Hematopoietic multipotent progenitor cell treated with erythropoietin and hydrocortisone succinate and interleukin-3 and kit ligand, for 6 days (in vitro differentiated cells): ENCODE measurements around the gene CYBRD1.
"Not testable (repeated sequence)": the region's sequence is repeated elsewhere in the genome, so short reads cannot be mapped to it uniquely, and the experiment has no call there.

Experiments used
- DNase-seq: peaks from one replicate; pipeline ENCODE4 v3.0.0-alpha.2; 2015

CYBRD1 gene

GRCh38 chr2:171516793-171517192 is 5.5 kb upstream of the CYBRD1 start:
- no peak for DNase-seq

DNA sequence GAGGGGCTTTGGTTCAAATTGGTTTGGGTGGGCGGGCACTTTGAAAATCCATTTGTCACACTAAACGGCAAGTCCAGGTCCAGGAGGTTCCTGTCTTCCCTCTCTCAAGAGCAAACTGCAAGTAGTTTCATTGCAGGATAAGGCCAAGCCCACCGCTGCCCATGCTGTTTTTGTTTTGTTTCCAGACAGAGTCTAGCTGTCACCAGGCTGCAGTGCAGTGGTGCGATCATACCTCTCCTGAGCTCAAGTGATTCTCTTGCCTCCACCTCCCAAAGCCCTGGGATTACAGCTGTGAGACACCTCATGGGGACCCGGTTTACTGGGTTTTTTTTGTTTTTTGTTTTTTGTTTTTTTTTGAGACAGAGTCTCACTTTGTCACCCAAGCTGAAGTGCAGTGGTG is 1.8 kb upstream of the CYBRD1 start:
- no peak for DNase-seq

DNA sequence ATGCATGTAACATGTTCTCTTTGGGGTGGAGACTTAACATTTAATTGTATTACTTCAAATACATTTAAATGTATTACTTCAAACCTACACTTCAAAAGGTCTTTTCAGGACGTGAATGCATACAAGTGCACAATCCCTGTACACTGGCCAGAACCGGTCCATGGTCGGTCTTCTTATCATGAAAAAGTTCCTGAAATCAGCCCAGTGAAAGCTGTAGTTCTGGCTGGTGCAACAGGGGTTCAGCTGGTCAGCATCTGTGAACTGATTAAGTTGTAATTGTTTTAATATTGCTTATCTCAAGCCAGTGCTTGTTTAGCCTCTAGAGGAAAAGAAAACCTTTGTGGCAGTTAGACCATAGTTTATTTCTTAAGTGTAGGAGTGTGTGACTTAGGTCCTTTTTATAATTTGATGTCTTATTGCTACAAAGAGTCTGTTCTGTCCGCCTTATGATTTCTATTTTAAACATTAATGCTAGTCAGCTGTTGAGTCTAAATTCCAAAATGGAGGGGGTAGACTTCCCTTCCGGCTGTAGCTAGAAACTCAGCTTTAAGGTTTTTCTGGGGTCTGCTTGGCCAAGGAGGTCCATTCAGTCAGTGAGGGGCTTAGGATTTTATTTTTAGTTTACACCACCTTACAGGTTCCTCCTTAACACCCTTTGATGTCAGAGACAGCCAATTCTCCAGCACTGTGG is 768 bp upstream of the CYBRD1 start:
- DNase-seq: peak; percentile 79

- peak; percentile 58 for DNase-seq
These were observed 464 bp downstream of the CYBRD1 start for GRCh38 chr2:171522788-171523087.

DNA sequence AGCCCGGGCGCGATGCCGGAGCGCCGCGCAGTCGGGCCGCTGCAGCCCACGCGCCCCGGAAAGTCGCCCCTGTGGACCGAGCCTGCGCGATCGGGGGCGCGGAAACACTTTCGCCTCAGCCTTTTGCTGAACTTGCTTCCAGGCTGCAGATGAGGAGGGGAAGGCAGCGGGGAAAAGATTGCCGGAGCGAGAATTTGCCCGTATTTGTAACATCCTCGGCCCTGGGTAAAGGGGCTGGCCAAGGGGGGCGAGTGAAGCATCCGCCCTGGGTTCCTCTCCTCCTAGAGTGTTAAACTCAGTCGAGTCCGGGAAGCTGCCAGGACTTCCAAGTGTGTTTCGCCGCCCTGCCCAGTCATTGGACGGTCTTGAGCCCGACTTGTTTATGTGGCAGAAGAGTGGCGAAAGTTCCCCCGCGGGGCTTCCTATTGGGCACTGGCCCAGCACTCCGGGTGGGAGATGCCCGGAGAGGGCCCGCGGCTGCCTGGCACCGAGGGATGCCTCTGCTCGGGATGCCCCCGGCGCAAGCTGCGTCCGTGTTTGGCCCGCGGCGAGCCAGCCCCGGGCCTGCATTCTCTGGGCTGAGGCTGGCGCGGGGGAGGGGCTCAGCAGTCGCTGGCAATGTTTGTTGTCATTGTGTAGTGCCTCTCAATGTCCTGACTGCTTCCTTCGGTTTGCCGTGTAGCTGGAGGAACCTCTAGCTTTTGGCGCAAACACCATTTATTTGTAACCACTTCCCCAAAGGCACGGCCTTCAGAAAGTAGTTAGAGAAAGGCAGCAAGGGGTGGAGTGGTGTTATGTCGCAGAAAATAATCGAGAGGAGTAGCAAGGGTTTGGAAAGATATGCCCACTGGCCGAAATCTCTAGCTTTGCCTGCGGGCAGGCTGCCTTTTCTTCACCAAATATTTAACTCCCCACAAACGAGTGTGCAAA is 1.1 kb downstream of the CYBRD1 start:
- DNase-seq: peak; percentile 84

- DNase-seq: peak; percentile 39
These were observed 1.7 kb downstream of the CYBRD1 start for GRCh38 chr2:171524018-171524401.

- DNase-seq: peak; percentile 70
These were observed 7.6 kb downstream of the CYBRD1 start for GRCh38 chr2:171529914-171530313.

GRCh38 chr2:171530378-171530777 is 8.1 kb downstream of the CYBRD1 start:
- DNase-seq: no peak

GRCh38 chr2:171530859-171531258 is 8.6 kb downstream of the CYBRD1 start:
- not testable (repeated sequence) for DNase-seq

GRCh38 chr2:171531291-171531690 is 9.0 kb downstream of the CYBRD1 start:
- DNase-seq: no peak

GRCh38 chr2:171531836-171532450 is 9.7 kb downstream of the CYBRD1 start:
- no peak for DNase-seq

DNA sequence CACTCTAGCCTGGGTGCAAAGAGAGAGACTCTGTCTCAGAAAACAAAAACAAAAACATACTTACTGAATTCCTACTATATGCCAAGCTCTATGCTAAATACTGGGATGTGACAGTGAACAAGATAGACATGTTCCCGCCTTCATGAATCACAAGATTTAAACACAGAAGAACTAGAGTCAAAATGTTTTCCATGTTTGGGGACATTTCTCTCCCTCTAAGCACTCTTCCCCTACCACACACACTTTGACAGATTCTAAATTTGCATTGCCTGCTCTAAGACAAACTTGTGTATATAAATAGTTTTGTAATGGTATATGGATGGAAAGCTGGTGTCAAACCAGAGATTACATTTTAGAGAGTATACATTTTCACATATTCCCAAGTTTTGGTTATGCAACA is 11.1 kb downstream of the CYBRD1 start:
- DNase-seq: no peak

- not testable (repeated sequence) for DNase-seq
These were observed 13.3 kb downstream of the CYBRD1 start for GRCh38 chr2:171535528-171535927.

DNA sequence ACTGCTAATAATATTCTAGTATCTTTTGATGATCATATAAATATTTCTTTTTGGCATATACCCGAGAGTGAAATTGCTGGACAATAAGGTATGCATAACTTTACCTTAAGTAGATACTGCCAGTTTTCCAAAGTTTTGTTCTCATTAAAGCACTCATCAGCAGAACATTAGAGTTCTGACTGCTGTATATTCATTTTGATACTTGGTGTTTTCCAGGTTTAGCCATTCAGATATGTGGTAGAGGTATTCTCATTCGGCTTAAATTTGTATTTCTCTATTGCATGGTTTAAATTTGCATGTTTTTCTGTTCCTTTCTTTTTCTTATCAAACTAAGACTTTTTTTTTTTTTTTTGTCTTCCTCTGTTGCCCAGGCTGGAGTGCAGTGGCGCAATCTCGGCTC is 18.2 kb downstream of the CYBRD1 start:
- no peak for DNase-seq

DNA sequence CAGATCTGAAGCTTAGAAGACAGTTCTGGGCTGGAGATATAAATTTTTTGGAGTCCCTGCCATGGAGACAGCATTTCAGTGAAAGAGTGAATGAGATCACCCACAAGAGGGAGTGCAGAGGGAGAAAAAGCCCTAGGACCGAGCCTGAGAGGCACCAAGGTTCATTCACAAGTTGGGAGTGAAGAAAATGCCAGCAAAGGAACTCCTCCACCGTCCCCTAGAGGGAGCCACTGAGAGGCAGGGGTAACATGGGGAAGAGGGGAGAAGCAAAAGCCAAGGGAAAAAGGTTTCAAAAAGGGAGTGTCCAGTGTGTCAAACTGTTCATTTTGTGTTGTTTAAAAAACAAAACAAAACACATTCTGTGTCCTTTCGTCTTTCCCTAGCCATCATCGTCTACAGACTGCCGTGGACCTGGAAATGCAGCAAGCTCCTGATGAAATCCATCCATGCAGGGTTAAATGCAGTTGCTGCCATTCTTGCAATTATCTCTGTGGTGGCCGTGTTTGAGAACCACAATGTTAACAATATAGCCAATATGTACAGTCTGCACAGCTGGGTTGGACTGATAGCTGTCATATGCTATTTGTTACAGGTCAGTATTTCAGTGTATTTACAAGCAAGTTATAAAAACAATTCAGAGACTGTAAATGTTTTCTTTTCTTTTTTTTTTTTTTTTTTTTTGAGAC is 19.1 kb downstream of the CYBRD1 start:
- peak; percentile 73 for DNase-seq

DNA sequence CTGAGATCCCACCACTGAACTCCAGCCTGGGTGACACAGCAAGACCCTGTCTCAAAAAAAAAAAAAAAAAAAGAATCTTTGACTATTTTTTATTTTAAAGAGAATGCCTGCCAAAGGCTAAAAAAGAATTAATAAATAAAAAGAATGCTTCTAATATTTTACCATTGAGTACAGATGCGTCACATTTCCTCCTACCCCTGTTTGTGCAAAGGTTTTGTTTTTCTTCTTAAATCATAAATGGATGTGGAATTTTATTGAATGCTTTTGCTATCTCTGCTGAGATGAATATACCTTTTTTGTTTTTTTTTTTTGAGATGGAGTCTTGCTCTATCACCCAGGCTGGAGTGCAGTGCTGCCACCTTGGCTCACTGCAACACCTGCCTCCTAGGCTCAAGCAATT is 22.8 kb downstream of the CYBRD1 start:
- no peak for DNase-seq

DNA sequence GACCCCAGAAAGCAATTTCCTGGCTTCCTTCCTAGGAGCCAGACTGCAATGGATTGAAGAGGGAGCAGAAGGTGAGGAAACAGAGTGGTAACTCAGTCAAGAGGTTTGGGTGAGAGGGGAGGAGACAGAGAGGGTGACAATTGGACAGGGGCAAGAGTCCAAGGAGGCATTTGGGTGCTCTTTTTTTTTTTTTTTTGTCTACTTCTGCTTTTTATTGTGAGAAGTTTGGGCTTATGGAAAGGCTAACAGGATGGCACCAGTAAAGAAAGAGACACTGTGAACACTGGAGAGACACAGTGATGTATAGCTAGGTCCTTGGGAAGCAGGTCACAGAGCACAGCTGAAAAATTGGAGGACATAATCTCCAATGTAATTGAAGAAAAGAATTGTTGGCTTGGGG is 25.0 kb downstream of the CYBRD1 start:
- DNase-seq: no peak

DNA sequence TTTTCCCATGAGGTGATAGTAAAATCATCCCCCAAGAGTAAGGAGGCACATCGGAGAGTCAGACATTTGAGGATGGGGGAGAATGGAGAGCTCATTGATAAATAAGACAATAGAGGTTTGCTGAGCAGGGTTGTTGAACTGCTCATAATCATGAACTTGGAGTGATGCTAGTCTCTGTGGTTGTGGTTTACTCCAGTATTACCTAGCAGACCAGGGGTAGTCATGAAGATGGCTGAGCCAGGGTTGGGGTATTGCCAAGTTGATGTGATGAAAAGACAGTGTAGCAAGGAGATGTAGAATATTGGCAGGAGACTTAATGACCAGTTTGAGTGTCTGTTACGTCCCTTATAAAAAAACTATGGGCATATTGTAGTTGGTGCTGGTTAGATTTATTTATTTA is 25.4 kb downstream of the CYBRD1 start:
- no peak for DNase-seq

DNA sequence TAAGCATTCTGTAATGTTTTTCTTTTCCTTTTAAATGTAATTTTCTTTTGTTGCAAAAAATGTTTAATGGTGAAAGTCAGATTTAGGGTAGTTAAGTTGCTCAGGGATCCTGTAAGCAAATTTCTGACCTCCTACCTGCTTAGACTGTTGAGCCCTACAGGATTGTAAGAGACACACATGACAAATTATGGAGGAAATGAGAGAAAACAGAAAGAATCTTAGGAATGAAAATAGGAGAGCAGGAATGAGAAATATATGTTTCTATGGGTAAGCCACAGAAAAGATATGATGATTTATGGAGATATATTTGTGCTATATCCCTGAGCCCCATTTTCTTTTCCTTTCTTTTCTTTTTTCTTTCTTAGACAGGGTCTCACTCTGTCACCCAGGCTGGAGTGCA is 28.3 kb downstream of the CYBRD1 start:
- DNase-seq: no peak

- DNase-seq: no peak
These were observed 29.6 kb downstream of the CYBRD1 start for GRCh38 chr2:171551836-171552235.

- no peak for DNase-seq
These were observed 31.0 kb downstream of the CYBRD1 start for GRCh38 chr2:171553236-171553635.

GRCh38 chr2:171553858-171554257 is 31.6 kb downstream of the CYBRD1 start:
- no peak for DNase-seq

- no peak for DNase-seq
These were observed 32.8 kb downstream of the CYBRD1 start for GRCh38 chr2:171554991-171555615.
